Activated T-helper 2 cell treated with anti-CD3 and anti-CD28 coated beads, Interferon-gamma antibody, Interleukin-2, Interleukin-4, amounts not matched to agents 10 μg/mL and 5 μg/mL and 100 μg/mL, durations not matched to agents 14 hours and 24 hours and 36 hours (primary cell): ENCODE results near the gene SLC7A7. TPM values are rescaled to one million over a fixed set of nuclear protein-coding genes. Genes with fewer than 3 reads are reported as not detected.
A peak's percentile ranks its signal among the peaks of the same experiment; 100 is the strongest.
"Not testable (repeated sequence)": the region's sequence is repeated elsewhere in the genome, so short reads cannot be mapped to it uniquely, and the experiment has no call there.

Experiments used
- DNase-seq: peaks from one replicate; pipeline ENCODE4 v3.0.0; 2021; ENCODE audit warnings: low spot score
- H3K27ac Mint-ChIP-seq: one replicate; pipeline ENCODE4 v1.8.0; 2021; ENCODE audit warnings: mixed read lengths
- H3K27me3 Mint-ChIP-seq: one replicate; pipeline ENCODE4 v1.8.0; 2021; ENCODE audit warnings: low read depth, mixed read lengths
- H3K36me3 Mint-ChIP-seq: one replicate; pipeline ENCODE4 v1.8.0; 2021; ENCODE audit warnings: low read depth, mixed read lengths
- H3K4me1 Mint-ChIP-seq: one replicate; pipeline ENCODE4 v1.8.0; 2021; ENCODE audit warnings: low read depth, mixed read lengths
- H3K4me3 Mint-ChIP-seq: one replicate; pipeline ENCODE4 v1.8.0; 2021; ENCODE audit warnings: low read depth, mild to moderate bottlenecking, moderate library complexity, mixed read lengths
- H3K9me3 Mint-ChIP-seq: one replicate; pipeline ENCODE4 v1.8.0; 2021; ENCODE audit warnings: mixed read lengths
- intact Hi-C: fragments of 100-400 bp; cut with micrococcal nuclease; formaldehyde crosslinking; loops from one replicate; pipeline ENCODE4 v1.15.1; 2023
- total RNA-seq: library from RNA; stranded (reverse); gene quantifications from 2 replicates; pipeline ENCODE4 v1.2.3, GENCODE V29; 2022

SLC7A7 gene
- 0.25 TPM in 1 of 2 replicates, not detected in the other for total RNA-seq

DNA sequence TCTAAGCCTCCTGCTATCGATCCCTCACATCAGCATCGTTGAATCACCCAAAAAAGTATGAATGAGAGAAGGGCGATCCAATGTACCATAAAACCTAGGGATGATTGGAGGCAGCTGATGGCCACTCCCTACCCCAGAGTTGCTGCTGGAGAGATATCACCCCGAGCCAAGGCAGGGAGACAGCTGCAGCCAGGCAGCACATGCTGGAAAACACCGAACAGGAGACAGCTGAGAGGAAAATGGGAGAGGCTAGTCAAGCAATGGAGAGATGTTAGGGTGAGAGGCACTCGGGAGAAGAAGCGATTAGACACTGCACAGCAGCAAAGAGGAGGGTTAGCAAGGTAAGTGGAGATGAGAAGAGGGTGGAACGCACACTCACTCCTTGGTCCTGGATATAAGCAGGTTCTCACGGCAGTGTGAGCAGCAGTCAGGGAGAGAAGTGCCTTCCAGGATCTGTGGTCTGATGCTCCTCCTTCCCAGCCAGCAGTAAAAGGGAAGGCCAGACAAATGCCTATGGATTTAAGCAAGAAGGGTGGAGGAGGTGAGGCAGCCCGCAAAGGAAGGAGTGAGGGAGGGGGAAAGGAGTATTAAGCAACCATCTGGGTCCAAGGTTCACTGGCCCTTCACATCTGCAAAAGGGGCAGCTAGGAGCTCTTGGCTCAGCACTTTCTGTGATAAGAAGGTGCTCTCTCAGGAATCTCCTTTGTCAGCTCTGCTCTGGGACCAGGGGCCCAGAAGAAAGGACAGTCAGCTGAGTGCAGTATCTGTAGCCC lies at the start of gene SLC7A7:
TSS of gene SLC7A7 (minus strand) at position 495 of the 773 bp plus-strand sequence. CDS start 2,037 bp downstream, outside the sequence.
- H3K36me3 Mint-ChIP-seq = no peaks in the 10 kb centered on the region
- no peak within 1 kb of the TSS for H3K27ac Mint-ChIP-seq
- intact Hi-C loops = no loop called here
- no peaks in the 10 kb centered on the region for H3K9me3 Mint-ChIP-seq
- peaks cover 14% of the 10 kb centered on the region for H3K27me3 Mint-ChIP-seq
- peaks cover 12% of the 10 kb centered on the region for H3K4me1 Mint-ChIP-seq
- H3K4me3 Mint-ChIP-seq = no peak within 1 kb of the TSS
- DNase-seq = no peak

DNA sequence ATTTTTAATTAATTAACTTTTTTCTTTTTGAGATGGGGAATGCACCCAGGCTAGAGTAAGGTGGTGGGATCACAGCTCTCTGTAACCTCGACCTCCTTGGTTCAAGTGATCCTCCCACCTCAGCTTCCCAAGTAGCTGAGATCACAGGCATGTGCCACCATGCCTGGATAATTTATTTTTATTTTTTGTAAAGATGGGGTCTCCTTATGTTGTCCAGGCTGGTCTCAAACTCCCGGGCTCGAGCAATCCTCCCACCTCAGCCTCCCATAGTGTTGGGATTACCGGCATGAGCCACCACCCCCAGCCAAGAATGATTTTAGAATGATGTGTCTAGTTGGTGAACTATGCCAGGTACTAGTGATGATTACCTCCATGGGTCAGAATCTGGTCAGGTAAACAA lies 49.7 kb upstream of the SLC7A7 start:
- no peak overlapping the region for H3K4me3 Mint-ChIP-seq
- no peak for DNase-seq
- intact Hi-C loops = no loop called here
- peaks cover 1% of the 10 kb centered on the region for H3K4me1 Mint-ChIP-seq
- peaks cover 8% of the 10 kb centered on the region for H3K9me3 Mint-ChIP-seq
- no peak overlapping the region for H3K27ac Mint-ChIP-seq
- H3K36me3 Mint-ChIP-seq = no peaks in the 10 kb centered on the region
- H3K27me3 Mint-ChIP-seq = peaks cover 13% of the 10 kb centered on the region

DNA sequence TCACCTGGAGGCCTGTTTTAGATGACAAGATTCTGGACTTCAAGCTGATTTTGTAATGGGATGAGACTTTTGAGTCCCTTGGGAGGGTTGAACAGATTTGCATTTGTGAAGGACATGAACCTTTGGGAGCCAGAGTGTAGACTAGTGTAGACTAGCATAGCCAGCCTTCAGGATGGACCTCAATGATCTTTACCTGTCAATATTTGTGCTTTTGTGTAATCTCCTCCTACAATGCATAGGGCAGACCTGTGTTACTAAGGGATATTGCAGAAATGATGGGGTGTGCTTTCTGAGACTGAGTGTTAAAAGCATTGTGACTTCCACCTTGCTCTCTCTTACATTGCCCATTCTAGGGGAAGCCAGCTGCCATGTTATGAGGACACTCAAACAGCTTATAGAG lies 46.4 kb upstream of the SLC7A7 start:
- Mint-ChIP-seq H3K36me3 (no peaks in the 10 kb centered on the region), H3K4me1 (peaks cover 9% of the 10 kb centered on the region), H3K9me3 (peaks cover 8% of the 10 kb centered on the region), H3K4me3 (no peak overlapping the region), H3K27ac (no peak overlapping the region), H3K27me3 (peaks cover 18% of the 10 kb centered on the region)
- intact Hi-C loops = no loop called here
- no peak for DNase-seq

DNA sequence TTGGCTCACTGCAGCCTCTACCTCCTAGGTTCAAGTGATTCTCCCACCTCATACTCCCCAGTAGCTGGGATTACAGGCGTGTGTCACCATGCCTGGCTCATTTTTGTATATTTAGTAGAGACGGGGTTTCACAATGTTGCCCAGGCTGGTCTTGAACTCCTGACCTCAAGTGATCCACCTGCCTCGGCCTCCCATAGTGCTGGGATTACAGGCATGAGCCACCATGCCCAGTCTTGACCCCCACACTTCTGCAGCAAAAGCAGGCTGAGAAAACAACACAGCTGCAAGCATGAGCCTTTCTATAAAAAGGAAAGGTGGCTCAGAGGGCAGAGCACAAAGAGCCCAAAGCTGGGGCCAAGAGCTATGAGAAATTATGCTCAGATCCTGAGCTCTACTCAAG lies 45.1 kb upstream of the SLC7A7 start:
- peaks cover 21% of the 10 kb centered on the region for H3K27me3 Mint-ChIP-seq

DNA sequence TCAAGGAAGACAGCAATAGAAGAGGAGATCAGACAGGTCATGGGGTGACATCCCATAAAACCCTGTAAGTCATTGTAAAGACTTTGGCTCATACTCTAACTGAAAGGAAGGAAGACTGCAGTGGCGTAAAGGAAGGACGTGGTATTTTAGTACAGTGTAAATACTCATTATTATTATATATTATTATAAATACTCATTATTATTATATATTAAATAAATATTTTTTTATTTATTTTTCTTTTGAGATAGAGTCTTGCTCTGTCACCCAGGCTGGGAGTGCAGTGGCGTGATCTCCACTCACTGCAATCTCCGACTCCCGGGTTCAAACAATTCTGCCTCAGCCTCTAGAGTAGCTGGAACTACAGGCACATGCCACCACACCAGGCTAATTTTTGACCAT lies 41.2 kb upstream of the SLC7A7 start:
- H3K36me3 Mint-ChIP-seq = no peaks in the 10 kb centered on the region
- intact Hi-C loops = no loop called here
- H3K4me1 Mint-ChIP-seq = peaks cover 27% of the 10 kb centered on the region
- peaks cover 5% of the 10 kb centered on the region for H3K9me3 Mint-ChIP-seq
- no peak overlapping the region for H3K4me3 Mint-ChIP-seq
- peaks cover 11% of the 10 kb centered on the region for H3K27me3 Mint-ChIP-seq
- no peak overlapping the region for H3K27ac Mint-ChIP-seq
- DNase-seq = no peak

More for the DNA sequence above, 45.1 kb upstream of the SLC7A7 start:
- Mint-ChIP-seq H3K4me1 (peaks cover 13% of the 10 kb centered on the region), H3K9me3 (peaks cover 11% of the 10 kb centered on the region)
- DNase-seq, H3K4me3 Mint-ChIP-seq, H3K36me3 Mint-ChIP-seq, H3K27ac Mint-ChIP-seq, intact Hi-C loops: not testable (repeated sequence)

DNA sequence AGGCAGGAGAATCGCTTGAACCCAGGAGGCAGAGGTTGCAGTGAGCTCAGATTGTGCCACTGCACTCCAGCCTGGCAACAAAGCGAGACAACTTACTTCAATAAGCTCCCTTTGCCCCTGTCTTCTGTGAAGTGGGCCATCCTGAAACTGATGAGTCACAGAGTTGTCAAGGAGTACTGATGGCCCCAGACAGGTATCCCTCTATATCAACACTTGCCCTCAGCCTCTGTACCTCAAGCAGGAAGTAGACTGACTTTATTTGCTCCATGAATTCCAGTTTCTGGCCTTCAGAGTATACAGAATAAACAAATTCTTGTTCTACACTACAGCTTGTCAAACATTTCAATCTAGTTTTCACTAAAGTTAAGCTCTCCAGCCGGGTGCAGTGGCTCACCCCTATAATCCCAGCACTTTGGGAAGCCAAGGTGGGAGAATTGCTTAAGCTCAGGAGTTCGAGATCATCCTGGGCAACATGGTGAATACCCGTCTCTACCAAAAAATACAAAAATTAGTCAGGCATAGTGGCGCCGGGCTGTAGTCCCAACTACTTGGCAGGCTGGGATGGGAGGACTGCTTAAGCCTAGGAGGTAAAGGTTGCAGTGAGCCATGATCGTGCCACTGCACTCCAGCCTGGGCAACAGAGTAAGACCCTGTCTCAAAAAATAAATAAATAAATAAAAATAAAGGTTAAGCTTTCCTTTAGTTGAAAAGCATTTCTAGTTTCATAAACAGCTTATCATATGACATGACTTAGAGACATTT lies 39.9 kb upstream of the SLC7A7 start:
- DNase-seq = no peak
- Mint-ChIP-seq H3K27me3 (peaks cover 10% of the 10 kb centered on the region), H3K4me3 (no peak overlapping the region), H3K9me3 (peaks cover 3% of the 10 kb centered on the region), H3K4me1 (peaks cover 30% of the 10 kb centered on the region), H3K27ac (no peak overlapping the region), H3K36me3 (no peaks in the 10 kb centered on the region)
- intact Hi-C loops = loop anchor here (5.0 kb wide), 1 partner anchor 268 kb away; the partner anchor contains the start of gene DAD1

DNA sequence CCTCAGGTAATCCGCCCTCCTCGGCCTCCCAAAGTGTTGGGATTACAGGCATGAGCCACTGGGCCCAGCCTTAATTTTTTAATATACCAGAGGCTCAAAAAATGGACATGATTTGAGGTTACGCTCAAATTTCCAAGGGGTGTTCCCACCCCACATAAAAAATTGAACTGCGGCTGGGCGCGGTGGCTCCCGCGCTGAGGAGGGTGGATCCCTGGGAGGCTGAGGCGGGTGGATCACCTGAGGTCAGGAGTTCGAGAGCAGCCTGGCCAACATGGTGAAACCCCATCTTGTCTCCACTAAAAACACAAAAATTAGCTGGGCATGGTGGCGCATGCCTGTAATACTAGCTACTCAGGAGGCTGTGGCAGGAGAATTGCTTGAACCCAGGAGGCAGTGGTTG lies 39.1 kb upstream of the SLC7A7 start:
- peaks cover 30% of the 10 kb centered on the region for H3K4me1 Mint-ChIP-seq
- intact Hi-C loops = loop anchor here (5.0 kb wide), 1 partner anchor 267 kb away; the partner anchor contains the start of gene DAD1
- H3K36me3 Mint-ChIP-seq, H3K27ac Mint-ChIP-seq, H3K9me3 Mint-ChIP-seq, H3K4me3 Mint-ChIP-seq, DNase-seq: not testable (repeated sequence)
- peaks cover 11% of the 10 kb centered on the region for H3K27me3 Mint-ChIP-seq

DNA sequence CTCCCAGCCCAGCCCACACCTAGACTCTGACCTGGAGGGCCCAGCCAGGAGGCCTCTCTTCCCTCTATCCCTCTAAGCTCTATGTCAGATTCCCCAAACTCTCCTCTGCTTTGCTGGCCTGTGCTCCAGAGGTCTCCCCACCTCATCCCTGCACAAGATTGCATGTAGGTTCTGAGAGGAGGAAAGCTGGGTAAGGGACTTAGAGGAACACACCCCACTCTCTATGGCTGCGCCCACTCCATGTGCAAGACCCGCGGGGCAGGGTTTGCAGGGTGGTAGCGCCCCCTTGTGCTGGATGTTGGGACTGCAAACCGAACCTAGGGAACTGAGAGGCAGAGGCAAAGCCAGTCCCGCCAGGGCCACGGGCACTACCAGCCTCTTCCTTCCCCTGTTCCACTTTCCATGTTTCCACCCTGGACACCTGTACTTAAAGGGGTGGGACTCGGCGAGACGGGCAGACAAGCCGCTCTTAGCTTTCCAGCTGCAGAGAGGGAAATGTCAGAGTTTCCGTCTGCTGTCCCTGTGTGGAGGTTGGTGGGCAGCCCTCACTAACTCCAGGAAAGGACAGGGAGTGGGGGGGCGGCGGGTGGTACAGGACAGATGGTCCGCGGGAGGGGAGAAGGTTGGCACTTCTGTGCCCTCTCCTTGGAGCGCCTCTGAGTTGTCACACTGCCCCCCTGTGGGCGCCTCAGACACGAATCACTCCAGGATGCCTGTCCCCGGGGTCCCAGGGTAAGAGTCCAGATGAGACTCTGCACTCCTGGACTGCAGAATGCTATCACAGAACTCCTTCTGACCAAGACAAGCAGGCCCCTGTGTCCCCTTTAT lies 37.9 kb upstream of the SLC7A7 start:
- no peaks in the 10 kb centered on the region for H3K36me3 Mint-ChIP-seq
- peaks cover 24% of the 10 kb centered on the region for H3K4me1 Mint-ChIP-seq
- peak overlapping the region; percentile 40 for H3K27ac Mint-ChIP-seq
- DNase-seq = peak; percentile 80
- H3K27me3 Mint-ChIP-seq = peaks cover 9% of the 10 kb centered on the region
- H3K9me3 Mint-ChIP-seq = peaks cover 3% of the 10 kb centered on the region
- peak overlapping the region; percentile 79 for H3K4me3 Mint-ChIP-seq
- intact Hi-C loops = loop anchor here (1.0 to 5.0 kb wide), 6 partner anchors 18 to 297 kb away; partner anchors contain the start of genes DAD1 and LRP10

DNA sequence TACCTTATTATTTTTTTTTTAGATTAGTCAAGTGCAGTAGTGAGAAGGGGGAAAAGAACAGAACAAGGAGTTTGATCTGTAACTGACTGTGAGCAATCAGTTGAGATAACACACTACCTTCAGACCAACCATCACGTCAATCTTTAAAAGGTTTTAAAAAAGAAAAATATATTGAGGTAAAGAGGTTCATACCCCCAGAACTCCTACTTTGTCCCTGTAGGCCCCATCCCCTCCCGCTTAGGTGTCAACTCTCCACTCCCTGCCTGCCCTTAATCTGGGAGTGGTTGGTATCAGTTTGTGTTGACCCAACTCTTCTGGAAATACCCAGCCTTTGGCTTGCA lies 37.3 kb upstream of the SLC7A7 start:
- H3K36me3 Mint-ChIP-seq = no peaks in the 10 kb centered on the region
- no peak for DNase-seq
- no peak overlapping the region for H3K4me3 Mint-ChIP-seq
- H3K4me1 Mint-ChIP-seq = peaks cover 21% of the 10 kb centered on the region
- no peak overlapping the region for H3K27ac Mint-ChIP-seq
- intact Hi-C loops = loop anchor here (2.0 to 5.0 kb wide), 3 partner anchors 18 to 265 kb away; partner anchors contain the start of genes DAD1 and LRP10
- peaks cover 8% of the 10 kb centered on the region for H3K27me3 Mint-ChIP-seq
- peaks cover 3% of the 10 kb centered on the region for H3K9me3 Mint-ChIP-seq

DNA sequence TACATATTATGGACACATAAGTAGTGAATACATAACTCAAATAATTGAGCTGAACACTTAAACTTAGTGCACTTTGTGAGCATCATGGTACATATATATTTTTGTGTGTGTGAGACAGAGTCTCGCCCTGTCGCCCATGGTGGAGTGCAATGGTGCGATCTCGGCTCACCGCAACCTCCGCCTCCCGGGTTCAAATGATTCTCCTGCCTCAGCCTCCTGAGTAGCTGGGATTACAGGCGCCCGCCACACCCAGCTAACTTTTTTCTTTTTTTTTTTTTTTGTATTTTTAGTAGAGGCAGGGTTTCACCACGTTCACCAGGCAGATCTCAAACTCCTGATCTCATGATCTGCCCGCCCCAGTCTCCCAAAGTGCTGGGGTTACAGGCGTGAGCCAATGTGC lies 36.9 kb upstream of the SLC7A7 start:
- not testable (repeated sequence) for H3K36me3 Mint-ChIP-seq, H3K27ac Mint-ChIP-seq, H3K27me3 Mint-ChIP-seq, H3K9me3 Mint-ChIP-seq, DNase-seq, H3K4me3 Mint-ChIP-seq
- H3K4me1 Mint-ChIP-seq = peaks cover 21% of the 10 kb centered on the region
- intact Hi-C loops = loop anchor here (2.0 to 5.0 kb wide), 3 partner anchors 19 to 265 kb away; partner anchors contain the start of genes DAD1 and LRP10

DNA sequence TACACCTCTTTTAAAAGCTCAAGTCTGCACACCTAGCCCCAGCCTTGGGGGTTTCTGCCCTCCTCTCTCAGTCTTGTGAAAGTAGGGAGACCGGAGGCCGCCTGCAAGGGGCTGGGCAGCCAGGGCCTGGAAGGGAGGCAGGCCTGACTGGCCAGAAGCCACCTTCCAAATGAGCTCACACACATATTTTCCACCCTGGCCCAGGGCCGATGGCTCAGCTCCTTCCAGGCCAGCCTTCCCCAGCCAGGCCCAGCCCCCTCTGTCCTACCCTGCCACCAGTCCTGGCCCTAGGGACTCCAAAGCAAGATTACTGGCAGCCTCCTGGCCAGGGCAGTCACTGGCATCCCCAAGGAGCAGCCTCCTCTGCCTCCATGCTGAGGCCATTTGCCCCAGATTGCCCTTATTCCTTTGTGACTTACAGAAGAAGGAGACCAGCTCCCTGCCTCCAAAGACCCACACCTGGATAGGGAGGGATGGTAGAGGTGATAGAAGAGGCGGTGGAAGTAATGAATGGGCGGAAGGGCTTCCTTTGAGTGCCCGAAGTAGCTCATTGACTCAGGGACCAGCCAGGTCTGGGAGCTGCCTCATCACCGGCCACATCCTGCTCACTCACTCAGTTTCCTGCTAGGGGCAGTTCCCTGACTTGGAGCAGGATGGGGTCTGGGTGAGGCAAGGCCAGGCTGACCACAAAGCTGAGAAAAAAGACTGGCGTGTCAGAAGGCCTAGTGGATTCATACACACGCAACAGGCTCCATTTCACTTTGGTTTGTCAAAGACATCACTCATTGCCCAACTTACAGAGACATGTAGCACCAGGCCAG lies 35.9 kb upstream of the SLC7A7 start:
- Mint-ChIP-seq H3K9me3 (peaks cover under 1% of the 10 kb centered on the region), H3K36me3 (no peaks in the 10 kb centered on the region), H3K27me3 (peaks cover 9% of the 10 kb centered on the region), H3K27ac (peak overlapping the region; percentile 47), H3K4me3 (no peak overlapping the region), H3K4me1 (peaks cover 19% of the 10 kb centered on the region)
- intact Hi-C loops = loop anchor here (5.0 kb wide), 1 partner anchor 264 kb away; the partner anchor contains the start of gene DAD1
- no peak for DNase-seq
